HepG2 (cell line): ENCODE measurements around the gene BBOF1. TPM values are rescaled to one million over a fixed set of nuclear protein-coding genes. Genes with fewer than 3 reads are reported as not detected.

Experiments
- ATAC-seq: fragments of 200-7000 bp; cut with Tn5 transposase; 3 replicates; pipeline ENCODE4 v1.9.1; 2020; ENCODE audit warnings: mild to moderate bottlenecking, moderate library complexity
- BruUV-seq: library from RNA; stranded (reverse); fragments of 400-500 nt; replicated peaks from 2 replicates; lab custom pipeline; 2021; lab: Mats Ljungman, UMichigan
- CTCF ChIA-PET: fragments of 300-600 bp; formaldehyde crosslinking; extraction: SDS; loops from one replicate; lab custom pipeline; 2021; ENCODE audit warnings: low total read pairs, inconsistent platforms, low intra/inter-chr PET ratio; lab: Yijun Ruan, JAX
- POLR2A ChIA-PET: fragments of 350-600 bp; sonication (Branson Sonifier 250); formaldehyde crosslinking; loops from one replicate; lab custom pipeline; 2020; ENCODE audit warnings: antibody characterized with exemption, inconsistent platforms; lab: Yijun Ruan, JAX
- DNase-seq: peaks from one replicate; pipeline ENCODE4 v3.0.0-alpha.2; 2015; ENCODE audit warnings: low spot score
- FAIRE-seq: peaks from 3 replicates; lab custom pipeline; 2011; peaks lifted over from hg19 to GRCh38; lab: Jason Lieb, UNC
- H2AFZ ChIP-seq: one replicate; pipeline ENCODE4 v1.6.1; 2011; ENCODE audit warnings: low read length, inconsistent platforms
- H3K27ac ChIP-seq: fragments of 300-600 bp; 3 replicates; pipeline ENCODE4 v1.8.0; 2011; ENCODE audit warnings: mixed run types, mild to moderate bottlenecking, mixed read lengths, low read length, inconsistent platforms; ENCODE audit not compliant: insufficient read depth; ENCODE audit errors: extremely low read length
- H3K27me3 ChIP-seq, 2 experiments: fragments of 200-600 bp in 1 of 2; 2 replicates in 1 of 2; 3 replicates in 1 of 2; pipeline versions ENCODE4 v1.6.0 to v1.8.0; 2011; ENCODE audit warnings: low read length in 2 of 2, mild to moderate bottlenecking in 2 of 2, moderate library complexity in 2 of 2, inconsistent platforms in 1 of 2; ENCODE audit not compliant: insufficient read depth in 2 of 2, control insufficient read depth in 1 of 2
- H3K36me3 ChIP-seq, 2 experiments: fragments of 200-600 bp in 1 of 2; replicated peaks in 1 of 2; 2 replicates in 1 of 2; 3 replicates in 1 of 2; pipeline versions ENCODE4 v1.5.1 to v1.8.0; 2011; ENCODE audit warnings: low read length in 2 of 2, inconsistent platforms in 1 of 2; ENCODE audit not compliant: insufficient read depth in 2 of 2, control insufficient read depth in 1 of 2
- H3K4me1 ChIP-seq: 2 replicates; pipeline ENCODE4 v1.5.1; 2012; ENCODE audit warnings: low read length, inconsistent platforms; ENCODE audit not compliant: insufficient read depth
- H3K4me2 ChIP-seq: 2 replicates; pipeline ENCODE4 v1.6.0; 2011; ENCODE audit warnings: low read depth, low read length, inconsistent platforms
- H3K4me3 ChIP-seq, 3 experiments: fragments of 200-600 bp in 1 of 3; sonication (generic), shearing (Covaris generic) in 1 of 3; replicated peaks in 1 of 3; 2 replicates each; pipeline ENCODE4 v1.5.1; 2011 to 2016; ENCODE audit warnings: low read length in 3 of 3, inconsistent platforms in 2 of 3, low read depth in 2 of 3, mild to moderate bottlenecking in 2 of 3, control low read depth in 1 of 3, mixed read lengths in 1 of 3; ENCODE audit not compliant: insufficient read depth in 1 of 3
- H3K79me2 ChIP-seq: one replicate; pipeline ENCODE4 v1.6.1; 2011; ENCODE audit warnings: low read length, inconsistent platforms; ENCODE audit not compliant: insufficient read depth
- H3K9ac ChIP-seq: 2 replicates; pipeline ENCODE4 v1.6.0; 2011; ENCODE audit warnings: mild to moderate bottlenecking, low read depth, low read length, inconsistent platforms; ENCODE audit not compliant: insufficient read depth
- H3K9me3 ChIP-seq: 2 replicates; pipeline ENCODE4 v1.5.1; 2012; ENCODE audit warnings: mild to moderate bottlenecking, low read length
- H4K20me1 ChIP-seq: 2 replicates; pipeline ENCODE4 v1.6.0; 2011; ENCODE audit warnings: inconsistent platforms, mild to moderate bottlenecking, low read length, moderate library complexity; ENCODE audit not compliant: insufficient read depth
- CENPX ChIP-seq: sonication (generic); formaldehyde crosslinking; IDR thresholded peaks from 2 replicates; pipeline ENCODE4 v1.9.0; 2021; ENCODE audit warnings: mild to moderate bottlenecking, missing genetic modification reagents, moderate library complexity
- GABPA ChIP-seq, 2 experiments: IDR thresholded peaks; 2 replicates each; pipeline ENCODE4 v1.6.1; 2011 to 2016; ENCODE audit warnings: low read depth in 2 of 2, low read length in 1 of 2, missing biosample characterization in 1 of 2, missing genetic modification characterization in 1 of 2
- KDM5B ChIP-seq: sonication (generic); formaldehyde crosslinking; IDR thresholded peaks from 2 replicates; pipeline ENCODE4 v1.4.0; 2020; ENCODE audit warnings: missing genetic modification reagents, mild to moderate bottlenecking, borderline replicate concordance
- NCOA1 ChIP-seq: sonication (generic); formaldehyde crosslinking; IDR thresholded peaks from 2 replicates; pipeline ENCODE4 v1.9.0; 2021; ENCODE audit warnings: missing genetic modification reagents
- NFE2L2 ChIP-seq: fragments of 150-350 bp; IDR thresholded peaks from 2 replicates; pipeline ENCODE4 v1.6.1; 2014; ENCODE audit warnings: low read length
- PLSCR1 ChIP-seq: sonication (generic); formaldehyde crosslinking; IDR thresholded peaks from 2 replicates; pipeline ENCODE4 v1.5.0; 2020; ENCODE audit warnings: missing genetic modification reagents, mild to moderate bottlenecking, borderline replicate concordance
- REST ChIP-seq, 2 experiments: IDR thresholded peaks; 2 replicates each; pipeline ENCODE4 v1.6.1; 2011 to 2012; ENCODE audit warnings: low read length in 2 of 2, borderline replicate concordance in 1 of 2, low read depth in 1 of 2, mild to moderate bottlenecking in 1 of 2, moderate library complexity in 1 of 2
- SIN3B ChIP-seq: fragments of 150-350 bp; IDR thresholded peaks from 2 replicates; pipeline ENCODE4 v1.6.1; 2014; ENCODE audit warnings: low read length
- SMC3 ChIP-seq: IDR thresholded peaks from 2 replicates; pipeline ENCODE4 v1.6.1; 2011; ENCODE audit warnings: low read length, improper control_type of control experiment
- TFAP4 ChIP-seq: sonication (generic); IDR thresholded peaks from 2 replicates; pipeline ENCODE4 v1.6.1; 2016; ENCODE audit warnings: low read depth, borderline replicate concordance
- TRIM22 ChIP-seq: fragments of 450-650 bp; IDR thresholded peaks from 2 replicates; pipeline ENCODE4 v1.6.1; 2017
- ZNF136 ChIP-seq: sonication (generic); formaldehyde crosslinking; IDR thresholded peaks from 2 replicates; pipeline ENCODE4 v1.8.1; 2022; ENCODE audit warnings: low read depth, mild to moderate bottlenecking, moderate library complexity, missing genetic modification reagents
- ZNF18 ChIP-seq: sonication (generic); formaldehyde crosslinking; IDR thresholded peaks from 2 replicates; pipeline ENCODE4 v1.8.0; 2022; ENCODE audit warnings: mild to moderate bottlenecking, missing genetic modification reagents; ENCODE audit not compliant: insufficient replicate concordance
- ZNF274 ChIP-seq: sonication (generic); formaldehyde crosslinking; IDR thresholded peaks from 2 replicates; pipeline ENCODE4 v1.5.1; 2020; ENCODE audit warnings: mild to moderate bottlenecking, missing genetic modification reagents
- ZSCAN22 ChIP-seq: sonication (generic); formaldehyde crosslinking; IDR thresholded peaks from 2 replicates; pipeline ENCODE4 v1.4.0; 2020; ENCODE audit warnings: mild to moderate bottlenecking, missing genetic modification reagents
- WGBS: methylation state at CpG from one replicate; pipeline ENCODE4 v1.1.6; 2017; ENCODE audit warnings: low lambda C conversion rate; 5-methylcytosine and 5-hydroxymethylcytosine counted together
- in situ Hi-C: cut with HindIII; loops from 2 replicates; pipeline ENCODE4 v1.10.0; 2017; ENCODE audit warnings: low pct_unique_long_range_greater_than_20kb; ENCODE audit not compliant: extremely low pct_ligation_motif_present
- intact Hi-C: fragments of 100-400 bp; cut with micrococcal nuclease; formaldehyde crosslinking; loops from one replicate; pipeline ENCODE4 v1.10.0; 2022; ENCODE audit not compliant: unreplicated experiment
- polyA plus RNA-seq, 8 experiments: library from polyadenylated mRNA; depleted of rRNA in 3 of 8; stranded (reverse) in 7 of 8; unstranded in 1 of 8; fragments of >200 nt; fragmentation: Illumina TruSeq in 4 of 8; extraction: Trizol in 4 of 8; gene quantifications; 2 replicates each; pipeline versions ENCODE4 v1.2.1 to v1.2.3, GENCODE V29; 2011 to 2016; ENCODE audit warnings: low read depth in 4 of 8, missing spikeins in 1 of 8, mixed read lengths in 1 of 8; ENCODE audit not compliant: insufficient read depth in 1 of 8
- total RNA-seq, 5 experiments: library from RNA; depleted of rRNA; stranded (reverse); fragments of >200 nt; fragmentation: Illumina TruSeq; extraction: Trizol; gene quantifications; 2 replicates each; pipeline ENCODE4 v1.2.3, GENCODE V29; 2016; ENCODE audit warnings: low read depth in 1 of 5
- TF ChIP-seq, protein P1 (sequence below): IDR thresholded peaks from 2 replicates; pipeline ENCODE4 v1.6.1; 2016; ENCODE audit warnings: missing genetic modification reagents, missing compliant biosample characterization

The BBOF1 gene
- total and polyA plus RNA-seq, 2 of the 13 experiments (the other 11 are each of a cell fraction or from before 2014, with no cell fraction given): 1.6 to 2.3 TPM

- intact Hi-C loops: no loop called here
- FAIRE-seq (no peak), DNase-seq (no peak), ATAC-seq (no peak)
- Histone ChIP-seq H3K9me3 (no peaks in the 10 kb centered on the region), H4K20me1 (no peaks in the 10 kb centered on the region), H3K79me2 (peaks cover 19% of the 10 kb centered on the region), H3K27me3 (no peaks in the 10 kb centered on the region), H2AFZ (no peak overlapping the region), H3K9ac (no peak overlapping the region), H3K4me3 (no peak overlapping the region), H3K4me2 (no peak overlapping the region), H3K36me3 (peaks cover 3% of the 10 kb centered on the region in 2 experiments; a peak in 2 of 5 replicates), H3K4me1 (peaks cover 60% of the 10 kb centered on the region), H3K27ac (peak overlapping the region; percentile 57)
- CTCF ChIA-PET: no interaction called here
- TF ChIP-seq SMC3: no peak
- no peak for TF ChIP-seq NFE2L2
- TF ChIP-seq ZSCAN22 (CRISPR knock-in tag): no peak
- no peak for TF ChIP-seq KDM5B (CRISPR knock-in tag)
- TF ChIP-seq PLSCR1 (CRISPR knock-in tag): no peak
- TF ChIP-seq ZNF274: no peak
- no peak for TF ChIP-seq ZNF18 (CRISPR knock-in tag)
- no peak for TF ChIP-seq CENPX (CRISPR knock-in tag)
- TF ChIP-seq TRIM22: no peak
- no peak for TF ChIP-seq SIN3B
- TF ChIP-seq, protein P1, sequence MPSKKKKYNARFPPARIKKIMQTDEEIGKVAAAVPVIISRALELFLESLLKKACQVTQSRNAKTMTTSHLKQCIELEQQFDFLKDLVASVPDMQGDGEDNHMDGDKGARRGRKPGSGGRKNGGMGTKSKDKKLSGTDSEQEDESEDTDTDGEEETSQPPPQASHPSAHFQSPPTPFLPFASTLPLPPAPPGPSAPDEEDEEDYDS (CRISPR knock-in tag): no peak
- no peak for TF ChIP-seq NCOA1 (CRISPR knock-in tag)
- no peak for TF ChIP-seq ZNF136 (CRISPR knock-in tag)
- no peak for TF ChIP-seq GABPA (IDR thresholded peaks at IDR 0.05; ENCODE audit: low read depth, low read length)
- no peak for TF ChIP-seq GABPA (CRISPR knock-in tag; IDR thresholded peaks at IDR 0.05; ENCODE audit: low read depth)
- TF ChIP-seq REST (IDR thresholded peaks at IDR 0.05; ENCODE audit: borderline replicate concordance in 1 of 2, low read depth in 1 of 2, low read length in 2 of 2): no peak
- no peak for TF ChIP-seq TFAP4
- in situ Hi-C loops: loop anchor here (5.0 kb wide), 1 partner anchor 63 kb away; the partner anchor contains the start of genes COQ6 and FAM161B
- BruUV-seq: no TSS peak
- 76% methylated on average over 3 of the region's 3 CpGs for WGBS
- POLR2A ChIA-PET: interaction anchor here (2.4 to 3.2 kb wide), 2 partner anchors 18 to 65 kb away, joined by 9 to 56 read pairs; partner anchors contain the start of genes COQ6 and FAM161B
Observed at GRCh38 chr14:74015176-74015575, 4.0 kb upstream of the BBOF1 start.
